ENCODE results near the gene PCDH19.

GRCh38 chrX:100407784-100408712 is 2.0 kb downstream of the PCDH19 start:
- no peak for TF ChIP-seq POLR2A (IDR thresholded peaks at IDR 0.05)
- no peak for TF ChIP-seq CTCF (IDR thresholded peaks at IDR 0.05)
- no peak for TF ChIP-seq POLR2AphosphoS5 (IDR thresholded peaks at IDR 0.05)

Measured in breast epithelium (tissue), 3 donors.